Endothelial cell of umbilical vein (primary cell): Measurements from ENCODE around the gene TCERG1L. TPM values are rescaled to one million over a fixed set of nuclear protein-coding genes. Genes with fewer than 3 reads are reported as not detected.

Experiments used
- BruUV-seq: library from RNA; stranded (reverse); fragments of 400-500 nt; replicated peaks from 2 replicates; lab custom pipeline; 2021; lab: Mats Ljungman, UMichigan
- CTCF ChIA-PET: fragments of 300-600, 350-600 bp; sonication (Branson Sonifier 250); formaldehyde crosslinking; loops from one replicate; lab custom pipeline; 2021; ENCODE audit warnings: antibody characterized with exemption, inconsistent platforms; lab: Charles Lee
- POLR2A ChIA-PET: fragments of 300-600, 350-600 bp; sonication (Branson Sonifier 250); formaldehyde crosslinking; loops from one replicate; lab custom pipeline; 2021; ENCODE audit warnings: antibody characterized with exemption, inconsistent platforms; lab: Charles Lee
- DNase-seq: peaks from one replicate; pipeline ENCODE4 v3.0.0-alpha.2; 2011; ENCODE audit warnings: low read depth, low spot score
- FAIRE-seq: peaks from 2 replicates; lab custom pipeline; 2011; peaks lifted over from hg19 to GRCh38; lab: Jason Lieb, UNC
- H2AFZ ChIP-seq: 2 replicates; pipeline ENCODE4 v1.6.0; 2012; ENCODE audit warnings: low read depth, low read length, control low read depth, inconsistent platforms
- H3K27ac ChIP-seq: 2 replicates; pipeline ENCODE4 v1.5.1; 2011; ENCODE audit warnings: low read depth, mild to moderate bottlenecking, control low read depth, low read length, moderate library complexity; ENCODE audit not compliant: insufficient read depth
- H3K27me3 ChIP-seq, 2 experiments: 2 replicates each; pipeline versions ENCODE4 v1.6.0 to v1.6.1; 2011; ENCODE audit warnings: low read length in 2 of 2, mixed read lengths in 1 of 2; ENCODE audit not compliant: control insufficient read depth in 2 of 2, insufficient read depth in 2 of 2
- H3K36me3 ChIP-seq, 2 experiments: 2 replicates in 1 of 2; 3 replicates in 1 of 2; pipeline ENCODE4 v1.5.1; 2011; ENCODE audit warnings: low read length in 2 of 2, mild to moderate bottlenecking in 1 of 2, moderate library complexity in 1 of 2; ENCODE audit not compliant: control insufficient read depth in 2 of 2, insufficient read depth in 2 of 2; ENCODE audit errors: extremely low read depth in 1 of 2
- H3K4me1 ChIP-seq: 3 replicates; pipeline ENCODE4 v1.5.1; 2011; ENCODE audit warnings: mild to moderate bottlenecking, low read length; ENCODE audit not compliant: control insufficient read depth, insufficient read depth; ENCODE audit errors: extremely low read depth
- H3K4me2 ChIP-seq: 2 replicates; pipeline ENCODE4 v1.6.1; 2011; ENCODE audit warnings: low read length, control low read depth, mixed read lengths; ENCODE audit not compliant: insufficient read depth
- H3K4me3 ChIP-seq, 3 experiments: fragments of 200-600 bp in 1 of 3; sonication (generic), shearing (Covaris generic) in 1 of 3; replicated peaks in 1 of 3; 2 replicates each; pipeline ENCODE4 v1.5.1; 2011 to 2016; ENCODE audit warnings: control low read depth in 3 of 3, low read length in 3 of 3, mild to moderate bottlenecking in 2 of 3, inconsistent platforms in 1 of 3, low read depth in 1 of 3, moderate library complexity in 1 of 3; ENCODE audit not compliant: insufficient read depth in 1 of 3
- H3K79me2 ChIP-seq: 2 replicates; pipeline ENCODE4 v1.6.0; 2012; ENCODE audit warnings: low read length, inconsistent platforms; ENCODE audit not compliant: control insufficient read depth, insufficient read depth
- H3K9ac ChIP-seq: replicated peaks from 2 replicates; pipeline ENCODE3; 2011; ENCODE audit warnings: low read length, control low read depth; ENCODE audit not compliant: insufficient read depth; ENCODE audit errors: extremely low read depth
- H3K9me1 ChIP-seq: replicated peaks from 3 replicates; pipeline ENCODE4 v1.6.0; 2011; ENCODE audit warnings: mild to moderate bottlenecking, low read length; ENCODE audit not compliant: control insufficient read depth, insufficient read depth; ENCODE audit errors: extremely low read depth
- H3K9me3 ChIP-seq: replicated peaks from 2 replicates; pipeline ENCODE4 v1.5.1; 2012; ENCODE audit warnings: low read length, inconsistent platforms; ENCODE audit not compliant: control insufficient read depth, insufficient read depth
- H4K20me1 ChIP-seq: replicated peaks from 2 replicates; pipeline ENCODE3; 2011; ENCODE audit warnings: mild to moderate bottlenecking, low read length; ENCODE audit not compliant: control insufficient read depth, insufficient read depth; ENCODE audit errors: extremely low read depth
- CTCF ChIP-seq, 2 donors: IDR thresholded peaks; 1 replicate in 1 of 2; 2 replicates in 1 of 2; pipeline ENCODE4 v1.5.1; 2011; ENCODE audit warnings: low read length in 2 of 2, mild to moderate bottlenecking in 2 of 2, moderate library complexity in 2 of 2, control low read depth in 1 of 2, inconsistent platforms in 1 of 2, low read depth in 1 of 2; ENCODE audit not compliant: insufficient read depth in 1 of 2; ENCODE audit errors: extremely low read depth in 1 of 2
- EZH2 ChIP-seq: IDR thresholded peaks from 2 replicates; pipeline ENCODE4 v1.6.1; 2012; ENCODE audit warnings: borderline replicate concordance, low read depth, mild to moderate bottlenecking, moderate library complexity, low read length, inconsistent platforms; ENCODE audit not compliant: severe bottlenecking
- FOS ChIP-seq: IDR thresholded peaks from 2 replicates; pipeline ENCODE4 v1.6.1; 2011; ENCODE audit warnings: mild to moderate bottlenecking, low read length, moderate library complexity, borderline replicate concordance; ENCODE audit not compliant: insufficient read depth
- GATA2 ChIP-seq: IDR thresholded peaks from 2 replicates; pipeline ENCODE4 v1.7.0; 2011; ENCODE audit warnings: low read depth, mild to moderate bottlenecking, moderate library complexity, mixed read lengths, low read length; ENCODE audit not compliant: insufficient read length, insufficient read depth
- JUN ChIP-seq: IDR thresholded peaks from 2 replicates; pipeline ENCODE4 v1.6.1; 2011; ENCODE audit warnings: borderline replicate concordance, low read depth; ENCODE audit not compliant: insufficient read length, insufficient read depth
- MAX ChIP-seq: IDR thresholded peaks from 2 replicates; pipeline ENCODE4 v1.6.1; 2011; ENCODE audit not compliant: insufficient read depth, insufficient read length
- MYC ChIP-seq: IDR thresholded peaks from one replicate; pipeline ENCODE4 v1.6.1; 2011; ENCODE audit warnings: mild to moderate bottlenecking, low read depth, low read length
- POLR2A ChIP-seq: IDR thresholded peaks from 2 replicates; pipeline ENCODE4 v1.6.1; 2012; ENCODE audit warnings: low read depth, mild to moderate bottlenecking, control low read depth, low read length
- POLR2AphosphoS5 ChIP-seq: IDR thresholded peaks from 2 replicates; pipeline ENCODE4 v1.6.1; 2012; ENCODE audit warnings: low read depth, mild to moderate bottlenecking, control low read depth, low read length, moderate library complexity; ENCODE audit not compliant: insufficient read depth
- dilution Hi-C: fragments of 300-500 bp; cut with MboI; formaldehyde crosslinking; loops from one replicate; pipeline ENCODE4 v1.15.0; 2019; ENCODE audit warnings: low sequenced_read_pairs; ENCODE audit not compliant: extremely low pct_ligation_motif_present
- intact Hi-C: fragments of 100-400 bp; cut with micrococcal nuclease; formaldehyde crosslinking; loops from one replicate; pipeline ENCODE4 v1.10.0; 2022
- polyA plus RNA-seq, 4 experiments: library from polyadenylated mRNA; depleted of rRNA in 3 of 4; stranded (reverse) in 3 of 4; unstranded in 1 of 4; fragments of >200 nt; gene quantifications; 2 replicates each; pipeline versions ENCODE4 v1.2.1 to v1.2.3, GENCODE V29; 2011 to 2012; ENCODE audit warnings: missing spikeins in 1 of 4
- total RNA-seq: library from RNA; stranded (reverse); gene quantifications from 2 replicates; pipeline ENCODE4 v1.2.3, GENCODE V29; 2021

TCERG1L gene
- total and polyA plus RNA-seq, 2 donors (not counting 3 experiments of a cell fraction or from before 2014, with no cell fraction given): not detected

DNA sequence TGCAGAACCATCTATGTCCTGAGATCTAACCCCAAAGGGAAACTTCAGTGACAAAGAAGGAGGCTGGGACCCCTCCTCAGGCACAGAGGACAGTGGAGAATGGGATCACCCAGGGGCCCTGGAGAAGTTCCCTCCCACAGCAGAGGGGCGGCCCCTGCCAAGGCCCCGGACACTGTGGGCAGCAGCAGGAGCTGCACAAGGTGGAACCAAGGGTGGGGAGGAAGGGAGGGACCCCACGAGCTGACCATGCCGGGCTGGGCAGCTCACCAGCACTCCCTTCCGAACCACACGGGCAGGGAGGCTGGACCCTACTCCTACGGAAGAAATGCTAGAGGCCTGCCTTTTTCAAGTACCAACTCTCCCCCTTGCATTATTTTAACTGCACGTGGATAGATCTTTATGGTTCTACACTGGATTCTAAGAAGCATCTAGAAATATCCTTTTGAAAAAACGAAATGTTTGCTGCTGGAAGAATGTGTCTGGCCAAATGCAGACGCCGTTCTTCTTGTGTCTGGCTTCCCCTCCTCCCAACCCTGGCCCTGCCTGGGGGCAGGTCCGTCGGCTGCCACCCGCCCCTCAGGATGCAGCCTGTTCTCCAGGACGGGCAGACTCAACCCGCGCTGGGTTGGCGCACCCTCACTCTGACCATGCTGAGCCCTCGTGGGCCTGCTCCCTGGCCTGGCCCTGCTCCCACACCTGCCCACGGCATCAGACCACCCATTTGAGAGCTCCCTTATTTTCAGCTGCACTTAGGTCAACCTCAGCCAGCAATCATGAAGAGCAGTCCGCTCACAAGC lies 193.9 kb downstream of the TCERG1L start:
- H3K9me1 ChIP-seq: no peaks in the 10 kb centered on the region
- no peak for TF ChIP-seq MYC
- TF ChIP-seq CTCF (IDR thresholded peaks at IDR 0.05; ENCODE audit: extremely low read depth in 1 of 2, insufficient read depth in 1 of 2, low read depth in 1 of 2, low read length in 2 of 2): no peak
- TF ChIP-seq JUN: no peak
- TF ChIP-seq FOS: no peak
- no peak for TF ChIP-seq POLR2AphosphoS5
- TF ChIP-seq EZH2: no peak
- no peak for TF ChIP-seq GATA2
- no peak for TF ChIP-seq MAX
- TF ChIP-seq POLR2A: no peak

More for the DNA sequence above, 193.9 kb downstream of the TCERG1L start:
- Histone ChIP-seq H3K27me3 (no peaks in the 10 kb centered on the region), H3K9me3 (peaks cover 10% of the 10 kb centered on the region), H3K4me1 (no peaks in the 10 kb centered on the region), H3K4me2 (no peak overlapping the region), H2AFZ (no peak overlapping the region), H3K9ac (no peak overlapping the region), H3K79me2 (no peaks in the 10 kb centered on the region), H4K20me1 (no peaks in the 10 kb centered on the region), H3K27ac (no peak overlapping the region), H3K4me3 (no peak overlapping the region), H3K36me3 (no peaks in the 10 kb centered on the region)
- BruUV-seq: no TSS peak
- DNase-seq (no peak), FAIRE-seq (no peak)
- ChIA-PET POLR2A (no interaction called here), CTCF (no interaction called here)
- intact Hi-C loops (no loop called here), dilution Hi-C loops (no loop called here)
